Amniotic epithelial cell (primary cell): ENCODE data around the gene CENPM.

Experiments
- DNase-seq: peaks from one replicate; pipeline ENCODE4 v3.0.0-alpha.2; 2010; ENCODE audit warnings: low read depth

CENPM gene

GRCh38 chr22:41893591-41894375 is 53.2 kb downstream of the CENPM start:
- no peak for DNase-seq

GRCh38 chr22:41892721-41893120 is 54.2 kb downstream of the CENPM start:
- no peak for DNase-seq

- no peak for DNase-seq
Observed at GRCh38 chr22:41891407-41891806, 55.5 kb downstream of the CENPM start.
